Left lung (tissue), 10 donors: ENCODE measurements around the gene RNF144B. TPM values are rescaled to one million over a fixed set of nuclear protein-coding genes. Genes with fewer than 3 reads are reported as not detected.

Source experiments
- ATAC-seq: fragments of 200-7000 bp; cut with Tn5 transposase; one replicate; pipeline ENCODE4 v1.9.1; 2020; ENCODE audit warnings: moderate library complexity
- DNase-seq, 4 donors: peaks; one replicate each; pipeline ENCODE4 v3.0.0-alpha.2; 2013 to 2020
- H3K27ac ChIP-seq, 2 donors: fragments of 200-600 bp; sonication (generic) in 1 of 2; one replicate each; pipeline versions ENCODE4 v1.5.0 to v1.8.0; 2020 to 2021
- H3K27me3 ChIP-seq, 2 donors: fragments of 200-600 bp; sonication (generic) in 1 of 2; one replicate each; pipeline versions ENCODE4 v1.5.0 to v1.8.0; 2020 to 2021
- H3K36me3 ChIP-seq, 2 donors: fragments of 200-600 bp; sonication (generic) in 1 of 2; one replicate each; pipeline versions ENCODE4 v1.5.0 to v1.8.0; 2020 to 2021
- H3K4me1 ChIP-seq, 2 donors: fragments of 200-600 bp; one replicate each; pipeline ENCODE4 v1.8.0; 2021
- H3K4me3 ChIP-seq, 2 donors: fragments of 200-600 bp; sonication (generic) in 1 of 2; one replicate each; pipeline versions ENCODE4 v1.5.0 to v1.8.0; 2020 to 2021; ENCODE audit warnings: mild to moderate bottlenecking in 1 of 2
- H3K9me3 ChIP-seq, 2 donors: fragments of 200-600 bp; sonication (generic) in 1 of 2; one replicate each; pipeline versions ENCODE4 v1.5.0 to v1.8.0; 2020 to 2021
- intact Hi-C, 2 donors: fragments of 100-400 bp; cut with DNase I; formaldehyde crosslinking; loops; one replicate each; pipeline versions ENCODE4 v1.11.2 to v1.14.2; 2022
- polyA plus RNA-seq, 6 donors: library from polyadenylated mRNA; unstranded; fragments of 120-200 nt; gene quantifications; one replicate each; pipeline ENCODE4 v1.2.1, GENCODE V29; 2013; ENCODE audit not compliant: insufficient read length in 6 of 6
- total RNA-seq, 2 donors: library from RNA; stranded (reverse); fragmentation: NEBNext Ultra II Directional; extraction: Animal tissue kit (Norgen Biotek cat#: 25700); gene quantifications; one replicate each; pipeline ENCODE4 v1.2.1, GENCODE V29; 2021
- TF ChIP-seq, protein P1 (sequence below), 2 donors: fragments of 200-600 bp; sonication (generic) in 1 of 2; IDR thresholded peaks; one replicate each; pipeline versions ENCODE4 v1.5.0 to v1.8.0; 2021; ENCODE audit warnings: antibody characterized with exemption in 2 of 2
- donor health status: DM: no; HTN: yes; CAD: no.
- donor health status: DM: no; HTN: no; CAD: no.

Gene RNF144B
- total and polyA plus RNA-seq, 8 donors = 13.9 to 74.8 (median 20.1) TPM

DNA sequence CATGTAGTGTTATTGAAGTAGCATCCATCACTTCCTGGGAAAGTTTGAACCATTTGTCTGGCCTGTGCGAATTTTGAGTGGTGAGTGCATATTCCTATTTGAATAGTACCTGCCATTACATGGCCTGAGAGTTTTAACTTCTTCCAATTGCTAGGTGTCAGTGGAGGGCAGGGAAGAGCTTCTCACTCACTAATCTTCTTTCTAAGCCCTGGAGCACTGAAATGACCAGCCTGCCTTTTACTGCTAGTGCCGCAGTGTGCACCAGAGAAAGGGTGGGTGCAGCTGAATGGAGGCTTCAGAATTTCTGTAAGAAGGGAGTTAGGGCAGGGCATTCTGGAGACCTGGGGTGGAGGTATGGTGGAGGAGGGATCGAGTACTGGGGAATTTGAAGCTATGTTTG lies 45.5 kb downstream of the RNF144B start:
- H3K4me3 ChIP-seq = no peak overlapping the region
- peaks cover 0 to 37% of the 10 kb centered on the region in 2 donors for H3K36me3 ChIP-seq
- intact Hi-C loops = no loop called here
- TF ChIP-seq, protein P1, sequence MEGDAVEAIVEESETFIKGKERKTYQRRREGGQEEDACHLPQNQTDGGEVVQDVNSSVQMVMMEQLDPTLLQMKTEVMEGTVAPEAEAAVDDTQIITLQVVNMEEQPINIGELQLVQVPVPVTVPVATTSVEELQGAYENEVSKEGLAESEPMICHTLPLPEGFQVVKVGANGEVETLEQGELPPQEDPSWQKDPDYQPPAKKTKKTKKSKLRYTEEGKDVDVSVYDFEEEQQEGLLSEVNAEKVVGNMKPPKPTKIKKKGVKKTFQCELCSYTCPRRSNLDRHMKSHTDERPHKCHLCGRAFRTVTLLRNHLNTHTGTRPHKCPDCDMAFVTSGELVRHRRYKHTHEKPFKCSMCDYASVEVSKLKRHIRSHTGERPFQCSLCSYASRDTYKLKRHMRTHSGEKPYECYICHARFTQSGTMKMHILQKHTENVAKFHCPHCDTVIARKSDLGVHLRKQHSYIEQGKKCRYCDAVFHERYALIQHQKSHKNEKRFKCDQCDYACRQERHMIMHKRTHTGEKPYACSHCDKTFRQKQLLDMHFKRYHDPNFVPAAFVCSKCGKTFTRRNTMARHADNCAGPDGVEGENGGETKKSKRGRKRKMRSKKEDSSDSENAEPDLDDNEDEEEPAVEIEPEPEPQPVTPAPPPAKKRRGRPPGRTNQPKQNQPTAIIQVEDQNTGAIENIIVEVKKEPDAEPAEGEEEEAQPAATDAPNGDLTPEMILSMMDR (IDR thresholded peaks at IDR 0.05) = no peak
- no peaks in the 10 kb centered on the region for H3K27me3 ChIP-seq
- peak overlapping the region; percentile 14 to 47 for H3K27ac ChIP-seq
- H3K9me3 ChIP-seq = no peaks in the 10 kb centered on the region
- no peak for DNase-seq
- peaks cover 13 to 64% of the 10 kb centered on the region in 2 donors for H3K4me1 ChIP-seq
- peak; percentile 4 for ATAC-seq

- H3K4me1 ChIP-seq = peaks cover 13 to 62% of the 10 kb centered on the region in 2 donors
- ATAC-seq (no peak), DNase-seq (no peak)
- H3K9me3 ChIP-seq = no peaks in the 10 kb centered on the region
- H3K36me3 ChIP-seq = peaks cover 0 to 33% of the 10 kb centered on the region in 2 donors
- no peak overlapping the region for H3K4me3 ChIP-seq
- H3K27ac ChIP-seq = peak overlapping the region in 1 of 2 donors; percentile 47
- H3K27me3 ChIP-seq = no peaks in the 10 kb centered on the region
- TF ChIP-seq, protein P1 (IDR thresholded peaks at IDR 0.05) = no peak
- intact Hi-C loops = no loop called here
Observed at GRCh38 chr6:18433059-18433458, 45.9 kb downstream of the RNF144B start.

DNA sequence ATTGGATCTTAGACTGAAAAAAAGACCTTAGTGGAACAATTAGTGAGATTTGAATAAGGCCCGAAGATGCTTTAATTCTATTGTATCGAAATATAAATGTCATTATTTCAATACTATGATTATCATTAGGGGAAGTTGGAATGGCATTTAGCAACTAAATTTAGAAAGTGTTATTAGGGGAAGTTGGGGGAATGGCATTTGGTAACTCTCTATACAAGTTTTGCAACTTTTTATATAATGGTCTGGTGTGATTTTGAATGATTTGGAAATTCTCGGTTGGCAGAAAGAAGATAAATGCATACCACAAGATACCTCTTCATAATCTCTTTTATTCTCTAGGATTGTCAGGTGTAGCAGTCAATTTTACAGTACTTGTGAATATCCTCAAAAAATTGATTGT lies 49.2 kb downstream of the RNF144B start:
- DNase-seq (no peak), ATAC-seq (no peak)
- intact Hi-C loops = no loop called here

GRCh38 chr6:18439581-18439980 lies 52.4 kb downstream of the RNF144B start:
- ATAC-seq (peak; percentile 73), DNase-seq (peak in 1 of 4 donors; percentile 12)
- intact Hi-C loops = no loop called here
- Histone ChIP-seq H3K9me3 (no peaks in the 10 kb centered on the region), H3K27me3 (no peaks in the 10 kb centered on the region), H3K27ac (no peak overlapping the region), H3K4me3 (no peak overlapping the region), H3K36me3 (peaks cover 0 to 36% of the 10 kb centered on the region in 2 donors), H3K4me1 (peaks cover 4 to 57% of the 10 kb centered on the region in 2 donors)
- TF ChIP-seq, protein P1 (IDR thresholded peaks at IDR 0.05) = no peak

More for the DNA sequence above, 49.2 kb downstream of the RNF144B start:
- TF ChIP-seq, protein P1 (IDR thresholded peaks at IDR 0.05) = no peak
- H3K9me3 ChIP-seq = no peaks in the 10 kb centered on the region
- peaks cover 0 to 26% of the 10 kb centered on the region in 2 donors for H3K36me3 ChIP-seq
- peaks cover 8 to 77% of the 10 kb centered on the region in 2 donors for H3K4me1 ChIP-seq
- H3K27me3 ChIP-seq = no peaks in the 10 kb centered on the region
- peak overlapping the region in 1 of 2 donors; percentile 35 for H3K27ac ChIP-seq
- no peak overlapping the region for H3K4me3 ChIP-seq

GRCh38 chr6:18441251-18441979 lies 54.3 kb downstream of the RNF144B start:
- ATAC-seq (peak; percentile 25), DNase-seq (no peak)
- H3K4me3 ChIP-seq = no peak overlapping the region
- peaks cover 0 to 63% of the 10 kb centered on the region in 2 donors for H3K4me1 ChIP-seq
- peaks cover 0 to 36% of the 10 kb centered on the region in 2 donors for H3K36me3 ChIP-seq
- intact Hi-C loops = no loop called here
- H3K9me3 ChIP-seq = no peaks in the 10 kb centered on the region
- TF ChIP-seq, protein P1 (IDR thresholded peaks at IDR 0.05) = no peak
- H3K27me3 ChIP-seq = no peaks in the 10 kb centered on the region
- H3K27ac ChIP-seq = peak overlapping the region in 1 of 2 donors; percentile 39
